ENCODE data around the gene RPE65. TPM values are rescaled to one million over a fixed set of nuclear protein-coding genes. Genes with fewer than 3 reads are reported as not detected.

The RPE65 gene
- total RNA-seq, result 1 to 10 TPM in 1 of 4 donors, not detected in 3; 3.5 TPM

DNA sequence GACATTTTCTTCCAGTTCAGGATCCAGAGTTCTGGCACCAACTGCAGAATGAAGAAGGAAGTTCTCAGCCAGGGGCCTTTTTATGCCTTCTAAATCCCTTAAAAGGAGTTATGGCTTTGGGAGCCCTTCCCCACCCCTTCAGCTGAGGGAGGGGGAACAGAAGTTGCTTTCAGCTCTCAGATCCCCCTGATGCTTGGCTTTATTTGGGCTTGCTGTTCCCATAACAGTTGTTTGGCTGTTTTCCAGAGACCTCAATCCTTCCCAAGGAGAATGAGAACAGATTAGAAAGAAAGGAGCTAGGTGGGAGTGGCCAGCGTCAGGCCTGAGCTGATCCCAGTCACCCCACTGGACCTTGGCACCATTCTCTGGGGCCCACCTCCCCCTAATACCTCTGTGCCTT, at the start of gene RPE65:
Gene RPE65 (minus strand): TSS at position 54 of the 400 bp plus-strand sequence. CDS start 49 bp downstream, at position 5.
- no peaks in the 10 kb centered on the region for H3K36me3 ChIP-seq
- H3K4me3 ChIP-seq, result no peak within 1 kb of the TSS
- no peaks in the 10 kb centered on the region for H3K4me1 ChIP-seq
- no peaks in the 10 kb centered on the region for H3K9me3 ChIP-seq
- no peak within 1 kb of the TSS for H3K27ac ChIP-seq
- H3K27me3 ChIP-seq, result no peaks in the 10 kb centered on the region
- DNase-seq, result no peak
- intact Hi-C loops (cut with DNase I; ENCODE audit: low total_unique reads), result no loop called here
- no peak for TF ChIP-seq POLR2A (IDR thresholded peaks at IDR 0.05)
- TF ChIP-seq, protein P1, sequence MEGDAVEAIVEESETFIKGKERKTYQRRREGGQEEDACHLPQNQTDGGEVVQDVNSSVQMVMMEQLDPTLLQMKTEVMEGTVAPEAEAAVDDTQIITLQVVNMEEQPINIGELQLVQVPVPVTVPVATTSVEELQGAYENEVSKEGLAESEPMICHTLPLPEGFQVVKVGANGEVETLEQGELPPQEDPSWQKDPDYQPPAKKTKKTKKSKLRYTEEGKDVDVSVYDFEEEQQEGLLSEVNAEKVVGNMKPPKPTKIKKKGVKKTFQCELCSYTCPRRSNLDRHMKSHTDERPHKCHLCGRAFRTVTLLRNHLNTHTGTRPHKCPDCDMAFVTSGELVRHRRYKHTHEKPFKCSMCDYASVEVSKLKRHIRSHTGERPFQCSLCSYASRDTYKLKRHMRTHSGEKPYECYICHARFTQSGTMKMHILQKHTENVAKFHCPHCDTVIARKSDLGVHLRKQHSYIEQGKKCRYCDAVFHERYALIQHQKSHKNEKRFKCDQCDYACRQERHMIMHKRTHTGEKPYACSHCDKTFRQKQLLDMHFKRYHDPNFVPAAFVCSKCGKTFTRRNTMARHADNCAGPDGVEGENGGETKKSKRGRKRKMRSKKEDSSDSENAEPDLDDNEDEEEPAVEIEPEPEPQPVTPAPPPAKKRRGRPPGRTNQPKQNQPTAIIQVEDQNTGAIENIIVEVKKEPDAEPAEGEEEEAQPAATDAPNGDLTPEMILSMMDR (IDR thresholded peaks at IDR 0.05), result no peak

DNA sequence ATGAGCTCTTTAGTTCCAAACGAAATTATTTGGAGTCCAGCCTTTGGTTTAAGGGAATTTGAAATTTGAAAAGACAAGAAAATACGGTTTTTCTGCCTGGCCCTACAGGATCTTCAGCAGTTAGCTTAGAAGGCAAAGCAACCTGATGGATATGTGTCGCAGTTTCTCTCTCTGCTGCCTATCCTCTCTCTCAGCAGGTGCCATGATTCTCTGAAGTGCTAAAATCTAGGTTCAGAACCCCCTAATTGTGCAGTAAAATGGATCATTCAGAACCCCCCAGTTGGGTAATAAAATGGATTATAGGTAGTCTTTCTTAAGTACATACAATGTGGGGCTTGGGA, 47.6 kb upstream of the RPE65 start:
- Histone ChIP-seq H3K27ac (peak overlapping the region; percentile 20 to 47), H3K36me3 (no peaks in the 10 kb centered on the region), H3K9me3 (no peaks in the 10 kb centered on the region), H3K4me1 (peaks cover 5 to 6% of the 10 kb centered on the region in 2 donors), H3K27me3 (no peaks in the 10 kb centered on the region), H3K4me3 (peak overlapping the region; percentile 45 to 50)
- intact Hi-C loops (cut with DNase I; ENCODE audit: low total_unique reads), result no loop called here
- TF ChIP-seq, protein P1 (IDR thresholded peaks at IDR 0.05), result no peak
- no peak for TF ChIP-seq POLR2A (IDR thresholded peaks at IDR 0.05)
- no peak for DNase-seq

DNA sequence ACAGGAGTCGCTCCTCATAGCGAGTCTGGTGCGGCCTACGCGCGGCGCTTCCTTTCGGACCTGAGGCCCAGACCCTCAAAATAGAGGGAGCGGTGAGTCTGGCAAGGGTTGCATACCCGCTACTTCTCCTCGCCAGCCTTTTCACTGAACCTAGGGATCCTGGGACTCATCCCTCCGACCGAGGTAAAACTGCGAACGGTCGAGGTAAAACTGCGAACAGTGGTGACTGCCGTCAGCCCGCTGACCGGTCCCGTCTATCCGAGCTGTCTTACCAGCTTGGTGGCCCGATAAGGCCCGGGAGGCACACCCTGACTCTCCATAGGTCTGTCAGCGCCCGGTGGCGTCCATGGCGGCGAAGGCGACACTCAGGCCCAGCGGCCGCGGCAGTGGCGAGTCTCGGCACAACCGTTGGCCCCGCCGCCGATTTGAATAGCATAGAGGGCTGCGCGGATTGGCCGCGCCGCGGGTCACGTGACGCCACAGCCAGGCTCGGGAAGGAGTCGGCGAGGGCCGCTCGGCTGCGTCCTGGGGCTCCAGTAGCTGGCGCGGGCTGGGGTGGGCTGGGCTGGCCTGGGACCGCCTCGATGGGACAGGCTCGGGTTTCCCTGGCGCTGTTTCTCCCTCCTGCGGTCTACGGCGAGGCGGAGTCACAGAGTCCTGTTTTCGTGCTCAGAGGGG, 47.1 kb upstream of the RPE65 start, which contains the start of gene DEPDC1:
Gene DEPDC1 (minus strand): TSS at position 403 of the 678 bp plus-strand sequence. CDS start 83 bp downstream, at position 320.
- intact Hi-C loops (cut with DNase I; ENCODE audit: low total_unique reads), result no loop called here
- TF ChIP-seq, protein P1 (IDR thresholded peaks at IDR 0.05), result no peak
- no peak for TF ChIP-seq POLR2A (IDR thresholded peaks at IDR 0.05)
- Histone ChIP-seq H3K9me3 (no peaks in the 10 kb centered on the region), H3K36me3 (no peaks in the 10 kb centered on the region), H3K4me3 (peak within 1 kb of the TSS; percentile 45 to 50), H3K27me3 (no peaks in the 10 kb centered on the region), H3K4me1 (peaks cover 5 to 6% of the 10 kb centered on the region in 2 donors), H3K27ac (peak within 1 kb of the TSS; percentile 20 to 47)
- peak; percentile 86 to 91 for DNase-seq

DNA sequence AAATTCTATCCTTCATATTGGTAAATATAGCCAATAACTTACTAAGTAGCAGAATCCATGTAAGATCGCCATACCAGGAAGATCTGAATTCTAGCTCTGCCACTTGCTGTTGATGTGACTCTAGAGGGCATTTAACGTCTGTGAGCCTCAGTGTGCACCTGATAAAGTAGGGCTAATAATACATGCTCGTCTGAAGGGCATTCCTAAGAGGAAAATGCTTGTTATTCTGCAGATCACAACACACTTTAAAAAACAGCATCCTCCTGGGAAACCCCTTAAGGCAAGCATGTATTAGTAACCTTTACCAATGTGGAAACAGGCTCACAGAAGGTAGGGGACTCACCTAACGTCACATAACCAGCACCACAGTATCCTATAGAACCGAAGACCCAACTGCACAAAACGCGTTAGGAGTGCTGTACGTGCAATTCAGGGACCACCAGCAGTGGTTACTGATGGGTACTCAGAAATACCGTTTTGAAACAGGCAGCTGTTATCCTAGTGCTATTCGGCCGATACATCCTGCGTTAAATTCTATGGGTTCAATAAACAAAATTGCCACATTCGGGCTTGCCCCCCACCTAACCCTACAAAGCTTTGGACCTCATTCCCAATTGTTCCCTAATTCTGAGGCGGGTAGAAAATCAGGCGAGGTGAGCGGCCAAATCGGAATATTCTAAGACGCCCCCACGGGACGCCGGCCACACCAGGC, 46.4 kb upstream of the RPE65 start:
- TF ChIP-seq POLR2A (IDR thresholded peaks at IDR 0.05), result no peak
- TF ChIP-seq, protein P1 (IDR thresholded peaks at IDR 0.05), result no peak
- H3K4me3 ChIP-seq, result peak overlapping the region; percentile 45 to 50
- H3K9me3 ChIP-seq, result no peaks in the 10 kb centered on the region
- intact Hi-C loops (cut with DNase I; ENCODE audit: low total_unique reads), result no loop called here
- H3K36me3 ChIP-seq, result no peaks in the 10 kb centered on the region
- no peaks in the 10 kb centered on the region for H3K27me3 ChIP-seq
- H3K27ac ChIP-seq, result no peak overlapping the region
- peaks cover 5 to 6% of the 10 kb centered on the region in 2 donors for H3K4me1 ChIP-seq
- DNase-seq, result no peak

DNA sequence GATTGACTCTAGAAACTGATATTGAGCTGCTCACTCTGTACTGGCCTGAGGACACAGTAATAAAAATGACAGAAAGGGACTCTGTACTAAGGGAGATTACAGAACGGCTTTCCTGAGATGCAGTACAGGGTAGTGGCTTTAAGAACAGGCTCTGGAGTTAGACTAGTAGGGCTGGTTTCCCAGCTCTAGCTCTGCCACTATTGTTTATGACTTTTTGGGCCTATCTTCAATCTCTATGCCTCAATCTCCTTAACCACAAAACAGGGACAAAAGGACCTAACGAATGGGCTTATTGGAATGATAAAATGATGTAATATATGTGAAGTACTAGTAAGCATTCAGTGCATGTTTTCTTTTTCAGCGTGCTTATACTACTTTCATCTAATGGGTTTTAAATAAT, 45.8 kb upstream of the RPE65 start:
- H3K36me3 ChIP-seq, result no peaks in the 10 kb centered on the region
- no peak overlapping the region for H3K4me3 ChIP-seq
- no peaks in the 10 kb centered on the region for H3K9me3 ChIP-seq
- TF ChIP-seq POLR2A (IDR thresholded peaks at IDR 0.05), result no peak
- TF ChIP-seq, protein P1 (IDR thresholded peaks at IDR 0.05), result no peak
- H3K27me3 ChIP-seq, result no peaks in the 10 kb centered on the region
- DNase-seq, result no peak
- intact Hi-C loops (cut with DNase I; ENCODE audit: low total_unique reads), result no loop called here
- H3K4me1 ChIP-seq, result peaks cover 5 to 6% of the 10 kb centered on the region in 2 donors
- H3K27ac ChIP-seq, result no peak overlapping the region
